Fibroblast of lung (primary cell): ENCODE results near the gene ENTREP3. TPM values are rescaled to one million over a fixed set of nuclear protein-coding genes. Genes with fewer than 3 reads are reported as not detected.

Experiments
- DNase-seq, 2 donors: peaks; one replicate each; pipeline versions ENCODE4 v3.0.0 to v3.0.0-alpha.2; 2010; ENCODE audit warnings: low read depth in 2 of 2
- H2AFZ ChIP-seq: 2 replicates; pipeline ENCODE4 v1.5.1; 2012; ENCODE audit warnings: low read length, control low read depth, inconsistent platforms
- H3K27ac ChIP-seq: 2 replicates; pipeline ENCODE4 v1.5.1; 2011; ENCODE audit warnings: low read length, control low read depth; ENCODE audit not compliant: insufficient read depth
- H3K27me3 ChIP-seq: 2 replicates; pipeline ENCODE4 v1.5.1; 2011; ENCODE audit warnings: mild to moderate bottlenecking, low read length; ENCODE audit not compliant: control insufficient read depth, insufficient read depth
- H3K36me3 ChIP-seq: 2 replicates; pipeline ENCODE4 v1.5.1; 2011; ENCODE audit warnings: low read length; ENCODE audit not compliant: control insufficient read depth, insufficient read depth
- H3K4me1 ChIP-seq: 2 replicates; pipeline ENCODE4 v1.5.1; 2011; ENCODE audit warnings: low read length; ENCODE audit not compliant: control insufficient read depth, insufficient read depth; ENCODE audit errors: extremely low read depth
- H3K4me2 ChIP-seq: 2 replicates; pipeline ENCODE4 v1.5.1; 2011; ENCODE audit warnings: low read length, control low read depth; ENCODE audit not compliant: insufficient read depth; ENCODE audit errors: extremely low read depth
- H3K4me3 ChIP-seq, 4 experiments: fragments of 200-600 bp in 1 of 4; sonication (generic) in 1 of 4; replicated peaks in 1 of 4; 2 replicates each; pipeline ENCODE4 v1.5.1; 2011 to 2016; ENCODE audit warnings: low read length in 4 of 4, low read depth in 3 of 4, mild to moderate bottlenecking in 3 of 4, control low read depth in 2 of 4, inconsistent platforms in 1 of 4, mixed read lengths in 1 of 4; ENCODE audit not compliant: insufficient read depth in 1 of 4; ENCODE audit errors: control extremely low read depth in 1 of 4
- H3K79me2 ChIP-seq: 2 replicates; pipeline ENCODE4 v1.5.1; 2012; ENCODE audit warnings: mild to moderate bottlenecking, low read length, inconsistent platforms; ENCODE audit not compliant: control insufficient read depth, insufficient read depth
- H3K9ac ChIP-seq: 2 replicates; pipeline ENCODE4 v1.5.1; 2011; ENCODE audit warnings: mild to moderate bottlenecking, low read length, control low read depth; ENCODE audit not compliant: insufficient read depth
- H3K9me3 ChIP-seq: 2 replicates; pipeline ENCODE4 v1.5.1; 2012; ENCODE audit warnings: low read depth, low read length; ENCODE audit not compliant: control insufficient read depth, insufficient read depth
- H4K20me1 ChIP-seq: 2 replicates; pipeline ENCODE4 v1.5.1; 2011; ENCODE audit warnings: low read length; ENCODE audit not compliant: control insufficient read depth, insufficient read depth; ENCODE audit errors: extremely low read depth
- CTCF ChIP-seq, 2 donors: IDR thresholded peaks in 1 of 2; conservative IDR thresholded peaks in 1 of 2; 1 replicate in 1 of 2; 2 replicates in 1 of 2; pipeline ENCODE4 v1.5.1; 2011 to 2012; ENCODE audit warnings: low read length in 2 of 2, control low read depth in 1 of 2, inconsistent platforms in 1 of 2, low read depth in 1 of 2, mild to moderate bottlenecking in 1 of 2
- EZH2 ChIP-seq: IDR thresholded peaks from 2 replicates; pipeline ENCODE4 v1.5.1; 2012; ENCODE audit warnings: low read length, control low read depth, mild to moderate bottlenecking; ENCODE audit errors: missing control alignments
- polyA plus RNA-seq, 2 donors: library from polyadenylated mRNA; depleted of rRNA in 1 of 2; stranded (reverse) in 1 of 2; unstranded in 1 of 2; fragments of >200 nt; gene quantifications; 2 replicates each; pipeline ENCODE4 v1.2.1, GENCODE V29; 2011 to 2012; ENCODE audit warnings: missing spikeins in 1 of 2
- total RNA-seq: library from RNA; depleted of rRNA; stranded (reverse); fragments of >200 nt; gene quantifications from 2 replicates; pipeline ENCODE4 v1.2.1, GENCODE V29; 2014

Gene ENTREP3
- total and polyA plus RNA-seq, 2 donors (not counting 1 experiment from before 2014, with no cell fraction given): 8.5 to 12.9 TPM

DNA sequence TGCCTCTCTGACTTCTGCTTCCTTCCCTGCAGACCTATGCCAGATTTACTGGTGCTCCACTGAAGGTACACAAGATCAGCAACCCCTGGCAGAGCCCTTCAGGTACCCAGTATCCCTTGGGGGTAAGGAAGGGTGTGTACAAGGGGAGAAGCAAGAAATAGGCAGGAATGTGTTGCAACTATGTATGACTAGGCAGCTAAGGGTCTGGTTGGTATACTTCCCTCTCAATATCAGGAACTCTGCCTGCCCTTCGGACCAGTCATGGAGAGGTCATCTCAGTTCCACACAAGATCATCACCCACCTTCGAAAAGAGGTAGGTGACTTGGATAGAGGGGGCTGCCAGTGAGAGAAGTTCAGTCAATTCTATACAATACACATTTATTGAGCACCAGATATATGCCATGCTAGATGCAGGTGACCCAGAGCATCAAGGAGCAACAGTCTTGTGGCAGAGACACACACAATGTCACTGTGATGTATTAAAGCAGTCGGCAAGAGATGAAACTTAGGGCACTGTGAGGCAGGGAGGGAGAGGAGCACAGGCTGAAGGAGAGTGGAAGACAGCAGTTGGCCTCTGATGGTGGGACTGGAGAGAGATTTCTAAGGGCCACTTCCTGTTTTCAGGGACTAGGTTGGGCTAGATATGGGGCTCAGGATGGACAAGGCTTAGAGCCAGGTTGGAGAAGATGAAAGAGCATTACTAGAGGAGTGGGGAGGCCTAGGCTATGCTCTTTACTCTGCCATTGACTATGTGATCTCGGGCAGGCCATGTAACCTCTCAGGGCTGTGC lies 44.8 kb downstream of the ENTREP3 start:
- no peak overlapping the region for H3K4me2 ChIP-seq
- H4K20me1 ChIP-seq: no peaks in the 10 kb centered on the region
- H3K4me1 ChIP-seq: peaks cover 15% of the 10 kb centered on the region
- H3K27me3 ChIP-seq: no peaks in the 10 kb centered on the region
- no peak overlapping the region for H3K27ac ChIP-seq
- H3K9me3 ChIP-seq: no peaks in the 10 kb centered on the region
- H2AFZ ChIP-seq: no peak overlapping the region
- H3K9ac ChIP-seq: no peak overlapping the region
- H3K36me3 ChIP-seq: no peaks in the 10 kb centered on the region
- H3K79me2 ChIP-seq: no peaks in the 10 kb centered on the region
- DNase-seq: no peak
- no peak overlapping the region for H3K4me3 ChIP-seq
- TF ChIP-seq CTCF (conservative IDR thresholded peaks at IDR 0.05 in 1 of 2, IDR thresholded peaks at IDR 0.05 in 1 of 2; ENCODE audit: low read depth in 1 of 2, low read length in 2 of 2) (no peak), EZH2 (no peak)

DNA sequence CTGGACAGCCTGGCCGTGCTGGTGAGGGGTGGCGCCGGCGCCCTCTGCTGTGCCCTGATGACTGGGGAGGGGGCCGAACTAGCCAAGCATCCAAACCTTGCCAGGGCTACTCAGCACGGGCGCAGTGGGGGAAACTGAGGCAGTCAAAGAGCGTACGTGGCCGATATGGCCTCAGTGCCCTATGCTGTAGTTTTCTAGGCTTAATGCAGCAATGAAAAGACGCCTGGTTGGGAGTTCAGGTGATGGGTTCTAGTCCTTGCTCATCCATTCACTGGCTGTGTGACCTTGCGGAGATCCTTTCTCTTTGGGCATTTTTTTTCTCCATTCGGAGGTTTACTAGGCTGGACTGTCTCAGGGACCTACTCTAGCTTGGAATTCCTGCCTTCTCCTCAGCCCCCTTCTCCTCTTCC lies 46.0 kb downstream of the ENTREP3 start:
- H3K4me3 ChIP-seq: peak overlapping the region; percentile 75 to 100 (median 90)
- no peaks in the 10 kb centered on the region for H4K20me1 ChIP-seq
- H3K36me3 ChIP-seq: no peaks in the 10 kb centered on the region
- no peaks in the 10 kb centered on the region for H3K79me2 ChIP-seq
- peak overlapping the region; percentile 25 for H2AFZ ChIP-seq
- no peak for DNase-seq
- H3K9me3 ChIP-seq: no peaks in the 10 kb centered on the region
- peak overlapping the region; percentile 95 for H3K4me2 ChIP-seq
- TF ChIP-seq CTCF (conservative IDR thresholded peaks at IDR 0.05 in 1 of 2, IDR thresholded peaks at IDR 0.05 in 1 of 2; ENCODE audit: low read depth in 1 of 2, low read length in 2 of 2) (no peak), EZH2 (no peak)
- peak overlapping the region; percentile 100 for H3K27ac ChIP-seq
- no peaks in the 10 kb centered on the region for H3K27me3 ChIP-seq
- H3K9ac ChIP-seq: peak overlapping the region; percentile 100
- peaks cover 15% of the 10 kb centered on the region for H3K4me1 ChIP-seq

- Histone ChIP-seq H3K4me3 (peak within 1 kb of the TSS; percentile 75 to 100 (median 90)), H2AFZ (peak within 1 kb of the TSS; percentile 25), H3K9me3 (no peaks in the 10 kb centered on the region), H4K20me1 (no peaks in the 10 kb centered on the region), H3K27ac (peak within 1 kb of the TSS; percentile 100), H3K9ac (peak within 1 kb of the TSS; percentile 100), H3K79me2 (no peaks in the 10 kb centered on the region), H3K4me2 (peak within 1 kb of the TSS; percentile 99), H3K36me3 (no peaks in the 10 kb centered on the region), H3K27me3 (no peaks in the 10 kb centered on the region), H3K4me1 (peaks cover 15% of the 10 kb centered on the region)
- TF ChIP-seq CTCF (conservative IDR thresholded peaks at IDR 0.05 in 1 of 2, IDR thresholded peaks at IDR 0.05 in 1 of 2; ENCODE audit: low read depth in 1 of 2, low read length in 2 of 2) (no peak), EZH2 (no peak)
- peak; percentile 81 to 85 for DNase-seq
Observed at GRCh38 chr1:155208541-155209311, 46.6 kb downstream of the ENTREP3 start, which contains the start of gene MTX1. Gene MTX1 (plus strand): TSS chr1:155208695. CDS start chr1:155208805, 110 bp downstream.
